HL-60 (cell line): ENCODE data around the gene S100A3.

Experiments used
- CTCF ChIP-seq: IDR thresholded peaks from one replicate; pipeline ENCODE4 v1.5.1; 2011; ENCODE audit warnings: low read length, control low read depth, inconsistent platforms; ENCODE audit not compliant: insufficient read depth
- GABPA ChIP-seq: IDR thresholded peaks from 2 replicates; pipeline ENCODE4 v1.6.1; 2012; ENCODE audit warnings: low read depth
- POLR2AphosphoS5 ChIP-seq: IDR thresholded peaks from 2 replicates; pipeline ENCODE4 v1.6.1; 2012; ENCODE audit warnings: low read depth
- SPI1 ChIP-seq: IDR thresholded peaks from 2 replicates; pipeline ENCODE4 v1.6.1; 2012; ENCODE audit warnings: low read depth, mild to moderate bottlenecking, borderline replicate concordance

GRCh38 chr1:153546796-153547559, 2.1 kb downstream of the S100A3 start:
- TF ChIP-seq CTCF, result no peak
- TF ChIP-seq SPI1, result no peak
- no peak for TF ChIP-seq POLR2AphosphoS5
- no peak for TF ChIP-seq GABPA
